ENCODE results near the gene RDH8. TPM values are rescaled to one million over a fixed set of nuclear protein-coding genes. Genes with fewer than 3 reads are reported as not detected.

RDH8 gene, protein sequence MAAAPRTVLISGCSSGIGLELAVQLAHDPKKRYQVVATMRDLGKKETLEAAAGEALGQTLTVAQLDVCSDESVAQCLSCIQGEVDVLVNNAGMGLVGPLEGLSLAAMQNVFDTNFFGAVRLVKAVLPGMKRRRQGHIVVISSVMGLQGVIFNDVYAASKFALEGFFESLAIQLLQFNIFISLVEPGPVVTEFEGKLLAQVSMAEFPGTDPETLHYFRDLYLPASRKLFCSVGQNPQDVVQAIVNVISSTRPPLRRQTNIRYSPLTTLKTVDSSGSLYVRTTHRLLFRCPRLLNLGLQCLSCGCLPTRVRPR
- total RNA-seq (2021; fragmentation: NEBNext Ultra II Directional; extraction: Animal tissue kit (Norgen Biotek cat#: 25700)), result not detected
- long read RNA-seq, result 0 reads

GRCh38 chr19:10013316-10013715 is at the start of gene RDH8:
Gene RDH8, plus strand, starts transcription at chr19:10013483. Its CDS starts 15 bp downstream, at chr19:10013498.
- no peak for DNase-seq
- Mint-ChIP-seq H3K27ac (no peak within 1 kb of the TSS), H3K27me3 (ENCODE audit: insufficient read depth) (peaks cover 7% of the 10 kb centered on the region; the same call in 1 of the 2 replicates), H3K4me3 (no peak within 1 kb of the TSS), H3K4me1 (ENCODE audit: low read depth) (peaks cover 28% of the 10 kb centered on the region), H3K36me3 (ENCODE audit: low read depth) (no peaks in the 10 kb centered on the region), H3K9me3 (no peaks in the 10 kb centered on the region)
- TF ChIP-seq, protein P1, sequence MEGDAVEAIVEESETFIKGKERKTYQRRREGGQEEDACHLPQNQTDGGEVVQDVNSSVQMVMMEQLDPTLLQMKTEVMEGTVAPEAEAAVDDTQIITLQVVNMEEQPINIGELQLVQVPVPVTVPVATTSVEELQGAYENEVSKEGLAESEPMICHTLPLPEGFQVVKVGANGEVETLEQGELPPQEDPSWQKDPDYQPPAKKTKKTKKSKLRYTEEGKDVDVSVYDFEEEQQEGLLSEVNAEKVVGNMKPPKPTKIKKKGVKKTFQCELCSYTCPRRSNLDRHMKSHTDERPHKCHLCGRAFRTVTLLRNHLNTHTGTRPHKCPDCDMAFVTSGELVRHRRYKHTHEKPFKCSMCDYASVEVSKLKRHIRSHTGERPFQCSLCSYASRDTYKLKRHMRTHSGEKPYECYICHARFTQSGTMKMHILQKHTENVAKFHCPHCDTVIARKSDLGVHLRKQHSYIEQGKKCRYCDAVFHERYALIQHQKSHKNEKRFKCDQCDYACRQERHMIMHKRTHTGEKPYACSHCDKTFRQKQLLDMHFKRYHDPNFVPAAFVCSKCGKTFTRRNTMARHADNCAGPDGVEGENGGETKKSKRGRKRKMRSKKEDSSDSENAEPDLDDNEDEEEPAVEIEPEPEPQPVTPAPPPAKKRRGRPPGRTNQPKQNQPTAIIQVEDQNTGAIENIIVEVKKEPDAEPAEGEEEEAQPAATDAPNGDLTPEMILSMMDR (IDR thresholded peaks at IDR 0.05), result no peak

- no peak for DNase-seq
- no peaks in the 10 kb centered on the region; the same call in 1 of the 2 replicates for H3K27me3 Mint-ChIP-seq (ENCODE audit: insufficient read depth)
These were observed 47.3 kb upstream of the RDH8 start for GRCh38 chr19:9966024-9966423.

DNA sequence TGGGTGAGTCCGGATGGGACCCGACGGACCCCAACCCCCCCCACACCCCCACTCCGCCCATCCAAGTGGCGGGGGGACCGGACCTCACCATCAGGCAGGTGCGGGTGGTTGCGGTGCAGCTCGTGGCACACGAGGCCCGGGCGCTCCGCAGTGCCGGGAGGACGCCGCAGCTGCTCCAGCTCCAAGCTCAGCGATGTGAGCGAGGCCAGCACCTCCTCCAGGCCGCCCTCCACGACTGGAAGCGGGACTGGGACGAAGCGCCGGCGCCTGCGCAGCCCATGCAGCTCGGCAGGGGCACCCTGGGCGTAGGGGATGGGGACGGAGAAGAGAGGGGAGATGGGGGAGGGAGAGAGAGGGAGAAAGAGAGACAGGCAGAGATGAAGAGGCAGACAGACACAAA is 46.8 kb upstream of the RDH8 start:
- no peaks in the 10 kb centered on the region for H3K36me3 Mint-ChIP-seq (ENCODE audit: low read depth)
- H3K9me3 Mint-ChIP-seq, result no peaks in the 10 kb centered on the region
- no peak for DNase-seq
- H3K4me3 Mint-ChIP-seq, result no peak overlapping the region
- no peaks in the 10 kb centered on the region for H3K4me1 Mint-ChIP-seq (ENCODE audit: low read depth)
- TF ChIP-seq, protein P1 (IDR thresholded peaks at IDR 0.05), result no peak
- H3K27ac Mint-ChIP-seq, result no peak overlapping the region
- no peaks in the 10 kb centered on the region; the same call in 1 of the 2 replicates for H3K27me3 Mint-ChIP-seq (ENCODE audit: insufficient read depth)

More at GRCh38 chr19:9966024-9966423, 47.3 kb upstream of the RDH8 start:
- no peaks in the 10 kb centered on the region for H3K36me3 Mint-ChIP-seq (ENCODE audit: low read depth)
- H3K4me1 Mint-ChIP-seq (ENCODE audit: low read depth), result no peaks in the 10 kb centered on the region
- H3K4me3 Mint-ChIP-seq, result no peak overlapping the region
- no peak overlapping the region for H3K27ac Mint-ChIP-seq
- TF ChIP-seq, protein P1 (IDR thresholded peaks at IDR 0.05), result no peak
- H3K9me3 Mint-ChIP-seq, result no peaks in the 10 kb centered on the region

- no peaks in the 10 kb centered on the region; the same call in 1 of the 2 replicates for H3K27me3 Mint-ChIP-seq (ENCODE audit: insufficient read depth)
- H3K27ac Mint-ChIP-seq, result no peak overlapping the region
- H3K36me3 Mint-ChIP-seq (ENCODE audit: low read depth), result peaks cover 6% of the 10 kb centered on the region; the same call in 1 of the 2 replicates
- H3K9me3 Mint-ChIP-seq, result no peaks in the 10 kb centered on the region
- TF ChIP-seq, protein P1 (IDR thresholded peaks at IDR 0.05), result no peak
- H3K4me1 Mint-ChIP-seq (ENCODE audit: low read depth), result no peaks in the 10 kb centered on the region
- no peak overlapping the region for H3K4me3 Mint-ChIP-seq
- DNase-seq, result no peak
These were observed 46.0 kb upstream of the RDH8 start for GRCh38 chr19:9967326-9967725.

DNA sequence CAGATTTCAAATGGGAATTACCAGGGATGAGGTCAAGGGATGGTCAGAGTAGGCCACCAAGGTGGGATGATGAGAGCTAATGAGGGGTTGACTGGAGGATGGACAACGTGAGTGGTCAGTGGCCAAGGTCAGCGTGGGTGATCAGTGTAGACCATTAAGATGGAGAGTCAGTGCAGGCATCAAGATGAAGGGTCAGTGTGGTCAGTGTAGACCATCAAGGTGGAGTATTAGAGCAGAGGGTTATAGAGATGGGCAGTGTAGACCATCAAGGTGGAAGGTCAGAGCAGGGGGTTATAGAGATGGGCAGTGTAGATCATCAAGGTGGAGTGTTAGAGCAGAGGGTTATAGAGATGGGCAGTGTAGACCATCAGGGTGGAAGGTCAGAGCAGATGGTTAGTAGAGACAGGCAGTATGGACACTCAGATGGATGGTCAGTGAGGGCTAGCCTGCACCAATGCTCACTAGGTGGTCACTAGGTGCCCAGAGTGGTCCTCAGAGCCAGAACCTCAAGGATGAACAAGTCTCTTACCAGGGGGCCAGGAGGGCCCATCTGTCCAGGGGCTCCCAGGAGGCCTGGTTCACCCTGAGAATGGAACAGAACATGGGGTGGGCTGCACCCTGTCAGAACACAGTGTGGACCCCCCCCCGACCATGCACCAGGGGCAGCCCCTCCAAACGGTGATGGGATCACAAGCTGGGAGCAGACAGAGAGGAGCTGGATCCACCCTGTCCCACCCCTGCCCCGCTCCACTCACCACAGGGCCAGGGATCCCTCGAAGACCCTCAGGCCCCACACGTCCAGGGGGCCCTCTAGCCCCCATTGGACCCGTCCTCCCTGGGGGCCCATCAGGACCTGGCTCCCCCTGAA is 44.2 kb upstream of the RDH8 start:
- no peaks in the 10 kb centered on the region for H3K9me3 Mint-ChIP-seq

More for the DNA sequence above, 44.2 kb upstream of the RDH8 start:
- H3K4me1 Mint-ChIP-seq (ENCODE audit: low read depth), result no peaks in the 10 kb centered on the region
- peaks cover 7% of the 10 kb centered on the region; the same call in 1 of the 2 replicates for H3K36me3 Mint-ChIP-seq (ENCODE audit: low read depth)
- no peak for DNase-seq
- TF ChIP-seq, protein P1 (IDR thresholded peaks at IDR 0.05), result no peak
- H3K27ac Mint-ChIP-seq, result no peak overlapping the region
- no peak overlapping the region for H3K4me3 Mint-ChIP-seq
- no peaks in the 10 kb centered on the region; the same call in 1 of the 2 replicates for H3K27me3 Mint-ChIP-seq (ENCODE audit: insufficient read depth)
